Measurements from ENCODE around the gene BTLA.
"Not testable (repeated sequence)": the region's sequence is repeated elsewhere in the genome, so short reads cannot be mapped to it uniquely, and the experiment has no call there.

Gene BTLA

DNA sequence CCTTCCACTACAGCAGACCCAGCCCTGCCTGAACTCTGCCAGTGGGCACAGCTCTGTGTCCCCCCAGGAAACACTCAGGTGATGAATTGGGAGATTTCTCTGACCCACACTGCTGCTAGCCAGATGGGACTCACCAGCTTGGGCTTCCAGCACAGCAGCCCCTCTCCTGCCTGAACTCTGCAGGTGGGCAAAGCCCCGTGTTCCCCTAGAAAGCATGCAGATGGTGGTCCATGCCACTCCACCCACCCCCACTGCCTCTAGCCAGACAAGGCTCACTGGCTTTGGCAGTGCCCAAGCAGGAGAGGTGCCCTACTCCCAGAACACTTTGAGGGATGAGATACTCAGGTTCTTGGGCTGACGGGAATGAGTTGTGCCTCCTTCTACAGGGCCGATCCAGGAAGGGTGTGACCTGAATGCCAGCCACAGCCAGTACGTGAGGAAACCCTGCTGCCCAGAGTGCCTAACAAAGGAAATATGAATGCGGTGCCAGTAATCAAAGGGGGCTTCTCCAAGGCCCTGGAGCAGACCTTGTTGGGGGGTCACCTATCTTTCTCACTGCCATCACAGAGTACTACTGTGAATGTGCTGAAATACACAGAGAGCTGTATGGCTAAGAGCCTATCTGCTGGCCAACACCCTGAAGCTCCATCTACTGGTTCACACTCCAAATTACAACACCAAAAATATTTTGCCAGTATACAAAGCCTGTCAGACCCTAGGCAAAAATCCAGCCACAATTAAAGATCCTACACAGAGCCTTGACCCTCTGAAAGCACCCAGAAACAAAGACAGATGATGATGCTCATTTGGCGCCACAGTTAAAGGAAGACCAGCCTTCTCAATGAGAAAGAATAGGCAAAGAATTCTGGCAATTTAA is 61.9 kb downstream of the BTLA start:
- peak; percentile 1 for DNase-seq

DNA sequence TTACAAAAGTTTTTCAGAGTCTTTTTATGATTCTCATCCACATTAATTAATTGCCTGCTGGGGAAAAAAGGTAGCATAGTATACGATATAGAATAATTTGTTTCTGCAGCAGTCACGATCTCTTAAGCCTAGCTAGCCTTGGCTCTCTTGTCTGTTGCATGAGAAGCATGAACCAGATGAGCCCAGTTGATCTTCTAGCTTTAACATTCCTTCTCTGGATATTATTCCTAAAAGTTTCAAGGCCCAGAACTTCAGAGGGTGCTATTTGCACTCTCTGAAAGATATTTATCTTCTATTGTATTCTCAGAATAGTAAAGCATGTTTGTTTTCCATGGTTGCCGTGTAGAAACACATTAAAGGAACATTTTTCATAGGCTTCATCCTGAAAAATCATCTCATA is 69.3 kb downstream of the BTLA start:
- DNase-seq = no peak

DNA sequence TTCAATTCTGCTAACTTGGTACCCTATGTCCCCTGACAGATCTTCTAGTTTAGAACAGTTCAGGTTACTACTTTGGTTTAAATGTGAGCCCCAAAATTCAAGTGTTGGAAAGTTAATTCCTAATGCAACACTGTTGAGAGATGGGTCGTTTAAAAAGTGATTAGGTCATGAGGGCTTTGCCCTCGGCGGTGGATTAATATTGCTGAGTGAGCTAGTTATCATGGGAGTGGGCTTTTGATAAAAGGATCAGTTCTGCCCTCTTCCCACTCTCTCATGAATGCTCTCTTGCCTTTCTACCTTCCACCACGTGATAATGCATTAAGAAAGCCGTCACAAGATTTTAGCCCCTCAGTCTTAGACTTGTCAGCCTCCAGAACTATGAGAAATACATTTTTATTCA is 72.1 kb downstream of the BTLA start:
- no peak for DNase-seq

DNA sequence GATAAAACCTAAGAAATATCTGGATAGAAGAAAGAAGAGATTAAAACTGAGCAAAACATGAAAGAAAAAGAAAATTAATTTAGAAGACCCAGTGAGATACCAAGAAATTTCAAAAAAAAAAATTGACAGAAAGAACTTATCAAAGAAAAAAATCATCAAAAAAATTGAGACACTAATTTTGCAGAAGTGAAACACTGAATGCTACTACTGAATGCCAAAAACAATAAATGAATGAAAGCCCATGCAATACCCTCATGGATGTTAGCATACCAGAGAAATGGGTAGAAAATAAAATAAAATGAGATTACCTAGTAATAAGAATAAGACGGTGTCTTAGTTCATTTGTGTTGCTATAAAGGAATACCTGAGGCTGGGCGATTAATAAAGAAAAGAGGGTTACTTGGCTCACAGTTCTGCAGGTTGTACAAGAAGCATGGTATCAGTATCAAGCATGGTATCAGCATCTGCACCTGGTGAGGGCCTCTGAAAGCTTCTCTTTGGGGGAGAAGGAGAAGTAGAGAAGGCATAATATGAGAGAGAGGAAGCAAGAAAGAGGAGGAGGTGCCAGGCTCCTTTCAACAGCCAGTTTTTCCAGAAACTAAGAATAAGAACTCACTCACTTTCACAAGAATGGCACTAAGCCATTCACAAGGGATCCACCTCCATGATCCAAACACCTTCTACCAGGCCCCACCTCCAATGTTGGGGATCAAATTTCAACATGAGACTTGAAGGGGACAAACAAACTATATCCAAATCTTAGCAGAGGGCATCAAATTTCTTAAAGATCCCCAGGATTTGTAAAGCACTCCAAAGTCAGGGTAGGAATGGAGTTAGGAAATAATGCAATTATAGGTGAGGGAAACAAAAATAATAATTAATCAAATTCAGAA is 73.2 kb downstream of the BTLA start:
- no peak for DNase-seq

DNA sequence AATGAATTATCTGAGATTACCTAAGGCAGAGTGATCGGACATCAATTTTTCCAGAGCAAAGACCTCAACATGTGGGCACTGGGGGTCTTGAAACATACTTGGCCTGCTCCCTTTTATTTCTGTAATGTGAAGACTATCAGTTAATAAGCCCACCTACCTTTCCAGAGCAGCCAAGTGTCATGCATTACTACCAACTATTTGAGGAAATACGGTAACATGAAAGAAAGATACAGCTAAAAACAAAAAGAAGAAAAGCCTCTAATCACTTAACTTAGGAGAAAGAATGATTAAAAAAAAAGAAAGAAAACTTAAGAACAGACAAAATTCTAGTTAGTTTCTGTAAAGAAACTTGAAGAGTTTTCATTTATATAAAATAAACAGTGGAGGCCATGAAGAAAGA is 73.9 kb downstream of the BTLA start:
- DNase-seq = no peak

DNA sequence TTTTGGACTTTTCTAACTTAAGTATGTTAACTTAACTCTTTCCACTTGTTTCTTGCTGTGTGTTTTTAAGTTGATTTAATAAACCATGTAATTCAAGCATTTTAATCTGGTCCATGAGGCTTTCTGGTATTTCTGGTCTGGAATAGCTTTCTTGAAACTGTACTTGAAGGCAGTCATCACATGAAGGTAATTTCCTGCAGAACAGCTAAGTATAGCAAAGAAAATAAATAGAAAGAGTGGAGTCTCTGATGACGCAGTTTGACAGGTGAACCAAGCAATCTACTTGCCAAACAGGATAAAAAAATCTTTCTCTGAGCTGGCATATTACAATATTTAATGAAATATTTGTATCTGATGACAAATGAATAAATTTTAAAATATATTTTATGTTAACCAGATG is 74.9 kb downstream of the BTLA start:
- no peak for DNase-seq

DNA sequence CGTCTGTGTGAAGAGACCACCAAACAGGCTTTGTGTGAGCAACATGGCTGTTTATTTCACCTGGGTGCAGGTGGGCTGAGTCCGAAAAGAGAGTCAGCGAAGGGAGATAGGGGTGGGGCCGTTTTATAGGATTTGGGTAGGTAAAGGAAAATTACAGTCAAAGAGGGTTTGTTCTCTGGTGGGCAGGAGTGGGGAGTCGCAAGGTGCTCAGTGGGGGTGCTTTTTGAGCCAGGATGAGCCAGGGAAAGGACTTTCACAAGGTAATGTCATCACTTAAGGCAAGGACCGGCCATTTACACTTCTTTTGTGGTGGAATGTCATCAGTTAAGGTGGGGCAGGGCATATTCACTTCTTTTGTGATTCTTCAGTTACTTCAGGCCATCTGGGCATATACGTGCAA is 76.4 kb downstream of the BTLA start:
- DNase-seq = not testable (repeated sequence)

DNA sequence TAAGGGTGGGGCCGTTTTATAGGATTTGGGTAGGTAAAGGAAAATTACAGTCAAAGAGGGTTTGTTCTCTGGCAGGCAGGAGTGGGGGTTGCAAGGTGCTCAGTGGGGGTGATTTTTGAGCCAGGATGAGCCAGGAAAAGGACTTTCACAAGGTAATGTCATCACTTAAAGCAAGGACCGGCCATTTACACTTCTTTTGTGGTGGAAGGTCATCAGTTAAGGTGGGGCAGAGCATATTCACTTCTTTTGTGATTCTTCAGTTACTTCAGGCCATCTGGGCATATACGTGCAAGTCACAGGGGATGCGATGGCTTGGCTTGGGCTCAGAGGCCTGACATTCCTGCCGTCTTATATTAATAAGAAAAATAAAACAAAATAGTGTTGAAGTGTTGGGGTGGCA is 80.7 kb downstream of the BTLA start:
- not testable (repeated sequence) for DNase-seq

DNA sequence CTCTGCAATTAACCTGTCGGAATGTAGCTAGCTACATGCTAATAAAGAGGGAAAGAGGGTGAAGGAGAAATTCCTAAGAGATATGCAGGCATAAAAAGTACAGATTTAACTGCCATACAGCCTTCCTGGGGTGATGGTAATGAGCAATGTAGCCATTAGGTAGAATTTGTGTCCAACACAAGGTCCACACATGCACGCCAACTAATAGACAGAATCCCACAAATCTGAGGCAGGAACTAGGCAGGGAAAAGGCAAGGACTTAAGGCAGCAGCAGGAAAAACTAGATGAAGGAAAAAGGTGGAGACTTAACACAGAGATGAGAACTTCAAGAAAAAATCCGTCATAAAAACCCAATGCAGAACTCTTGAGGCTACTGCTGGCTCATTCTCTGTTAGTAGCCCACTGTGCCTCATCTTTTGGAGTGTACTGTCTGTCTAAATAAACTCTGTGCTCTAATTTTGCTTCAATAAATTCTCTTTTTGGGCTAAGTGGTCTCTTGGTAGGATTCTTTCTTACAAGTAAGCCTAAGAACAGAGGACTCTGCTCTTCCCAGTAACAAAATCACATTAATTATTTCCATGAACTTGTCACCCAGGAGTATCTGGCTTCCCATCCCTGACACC is 81.5 kb downstream of the BTLA start:
- DNase-seq = no peak

DNA sequence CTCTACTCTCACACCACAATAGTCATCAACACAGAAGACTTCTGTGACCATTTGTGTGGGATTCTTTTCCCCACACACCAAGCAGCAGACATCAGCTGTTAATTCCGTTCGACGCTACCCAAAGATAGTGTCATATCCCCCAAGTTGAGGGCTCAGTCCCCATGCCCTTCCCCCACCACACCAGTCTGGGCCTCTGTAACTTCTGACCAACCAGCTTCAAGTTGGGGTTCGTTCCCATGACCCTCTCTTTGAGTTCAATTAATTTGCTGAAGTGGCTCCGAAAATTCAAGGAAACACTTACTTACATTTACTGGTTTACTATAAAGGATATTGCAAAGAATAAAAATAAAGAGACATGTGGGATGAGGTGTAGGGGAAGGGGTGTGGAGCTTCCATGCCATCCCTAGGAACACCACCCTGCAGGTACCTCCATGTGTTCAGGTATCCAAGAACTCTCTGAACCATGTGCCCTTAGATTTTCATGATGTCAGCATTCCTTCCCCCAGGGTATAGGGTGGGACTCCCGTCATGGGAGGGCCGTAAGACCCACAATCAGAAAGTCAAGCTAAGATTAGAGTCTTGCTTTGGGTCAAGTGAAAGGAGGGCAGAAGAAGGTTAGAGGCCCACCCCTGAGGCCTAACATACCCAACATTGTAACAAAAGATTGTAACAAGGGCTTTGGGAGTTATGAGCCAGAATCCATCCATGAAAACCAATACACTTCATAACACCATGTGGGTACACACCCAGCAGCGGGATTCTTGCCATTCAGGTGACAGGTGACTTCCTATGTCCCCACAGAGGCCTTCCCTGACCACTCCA is 82.7 kb downstream of the BTLA start:
- no peak for DNase-seq

DNA sequence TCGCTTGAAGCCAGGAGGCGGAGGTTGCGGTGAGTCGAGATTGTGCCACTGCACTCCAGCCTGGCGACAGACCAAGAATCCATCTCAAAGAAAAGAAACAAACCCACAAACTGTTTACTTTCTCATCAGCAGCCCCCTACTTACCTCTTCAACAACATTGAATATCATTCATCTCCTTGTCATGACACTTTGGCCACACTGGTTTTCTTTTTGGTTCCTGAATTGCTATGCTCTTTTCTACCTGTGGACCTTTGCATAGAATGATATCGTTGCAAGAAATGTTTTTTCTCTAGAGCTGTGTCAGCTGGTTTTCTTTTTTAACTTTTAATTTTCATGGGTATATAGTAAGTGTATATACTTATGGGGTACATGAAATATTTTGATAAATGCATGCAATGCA is 83.9 kb downstream of the BTLA start:
- DNase-seq = no peak
